Measurements from ENCODE around the gene ESR1. TPM values are rescaled to one million over a fixed set of nuclear protein-coding genes. Genes with fewer than 3 reads are reported as not detected.

ESR1 gene
- polyA plus RNA-seq, 3 donors: 0.12 to 0.24 (median 0.23) TPM

DNA sequence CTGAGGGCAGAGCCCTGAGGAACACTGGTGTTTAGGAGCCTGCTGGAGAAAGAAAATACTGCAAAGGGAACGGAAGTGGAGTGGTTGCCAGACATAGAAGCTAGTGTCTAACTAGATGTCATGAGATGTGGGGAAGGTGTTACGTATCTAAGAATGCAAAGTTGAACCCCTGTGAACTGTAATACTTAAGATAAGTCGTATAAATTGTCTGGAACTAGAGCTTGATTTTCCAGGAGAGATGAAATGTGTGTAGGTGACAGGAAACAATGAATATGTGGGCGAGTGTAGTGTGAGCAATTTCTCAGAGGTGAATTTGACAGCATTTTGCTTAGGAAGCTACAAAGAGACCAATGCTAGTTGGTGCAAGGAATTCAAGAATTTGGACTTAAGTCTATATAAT is 27.9 kb downstream of the ESR1 start:
- no peaks in the 10 kb centered on the region for H3K4me1 Mint-ChIP-seq
- Histone ChIP-seq H4K20me1 (ENCODE audit: insufficient read depth, low read length) (no peaks in the 10 kb centered on the region), H2AFZ (ENCODE audit: insufficient read depth, low read depth, low read length, poor library complexity, severe bottlenecking) (no peak overlapping the region), H3K4me3 (replicated peaks in 1 of 3; ENCODE audit: low read depth in 2 of 3, low read length in 3 of 3) (no peak overlapping the region), H3K27me3 (ENCODE audit: control insufficient read depth in 2 of 2, insufficient read depth in 2 of 2, low read length in 2 of 2) (no peaks in the 10 kb centered on the region), H3K4me2 (replicated peaks; ENCODE audit: extremely low read depth, low read length, poor library complexity, severe bottlenecking) (no peak overlapping the region), H3K36me3 (replicated peaks in 1 of 2; ENCODE audit: control insufficient read depth in 1 of 2, insufficient read depth in 2 of 2, low read length in 2 of 2) (no peaks in the 10 kb centered on the region), H3K9ac (ENCODE audit: insufficient read depth, low read length, poor library complexity, severe bottlenecking) (no peak overlapping the region), H3K79me2 (ENCODE audit: insufficient read depth, low read length) (no peaks in the 10 kb centered on the region), H3K4me1 (ENCODE audit: control insufficient read depth in 1 of 2, insufficient read depth in 2 of 2, low read length in 2 of 2) (no peaks in the 10 kb centered on the region), H3K27ac (ENCODE audit: low read depth in 1 of 2, low read length in 2 of 2) (no peak overlapping the region), H3K9me3 (replicated peaks in 1 of 2; ENCODE audit: control insufficient read depth in 1 of 2, insufficient read depth in 1 of 2, low read length in 2 of 2) (no peaks in the 10 kb centered on the region)
- intact Hi-C loops (cut with micrococcal nuclease): no loop called here
- DNase-seq: no peak
- 81% methylated on average over 4 of the region's 4 CpGs for WGBS (ENCODE audit: insufficient coverage)
- peaks cover 0 to 2% (median 0%) of the 10 kb centered on the region in 7 donors for H3K9me3 Mint-ChIP-seq
- TF ChIP-seq, protein P1, sequence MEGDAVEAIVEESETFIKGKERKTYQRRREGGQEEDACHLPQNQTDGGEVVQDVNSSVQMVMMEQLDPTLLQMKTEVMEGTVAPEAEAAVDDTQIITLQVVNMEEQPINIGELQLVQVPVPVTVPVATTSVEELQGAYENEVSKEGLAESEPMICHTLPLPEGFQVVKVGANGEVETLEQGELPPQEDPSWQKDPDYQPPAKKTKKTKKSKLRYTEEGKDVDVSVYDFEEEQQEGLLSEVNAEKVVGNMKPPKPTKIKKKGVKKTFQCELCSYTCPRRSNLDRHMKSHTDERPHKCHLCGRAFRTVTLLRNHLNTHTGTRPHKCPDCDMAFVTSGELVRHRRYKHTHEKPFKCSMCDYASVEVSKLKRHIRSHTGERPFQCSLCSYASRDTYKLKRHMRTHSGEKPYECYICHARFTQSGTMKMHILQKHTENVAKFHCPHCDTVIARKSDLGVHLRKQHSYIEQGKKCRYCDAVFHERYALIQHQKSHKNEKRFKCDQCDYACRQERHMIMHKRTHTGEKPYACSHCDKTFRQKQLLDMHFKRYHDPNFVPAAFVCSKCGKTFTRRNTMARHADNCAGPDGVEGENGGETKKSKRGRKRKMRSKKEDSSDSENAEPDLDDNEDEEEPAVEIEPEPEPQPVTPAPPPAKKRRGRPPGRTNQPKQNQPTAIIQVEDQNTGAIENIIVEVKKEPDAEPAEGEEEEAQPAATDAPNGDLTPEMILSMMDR (IDR thresholded peaks at IDR 0.05): no peak
- no peak overlapping the region for H3K4me3 Mint-ChIP-seq
- peaks cover 0 to 6% (median 1%) of the 10 kb centered on the region in 3 donors for H3K27me3 Mint-ChIP-seq (ENCODE audit: low read depth in 3 of 3)
- H3K36me3 Mint-ChIP-seq: no peaks in the 10 kb centered on the region
- no peak overlapping the region for H3K27ac Mint-ChIP-seq

DNA sequence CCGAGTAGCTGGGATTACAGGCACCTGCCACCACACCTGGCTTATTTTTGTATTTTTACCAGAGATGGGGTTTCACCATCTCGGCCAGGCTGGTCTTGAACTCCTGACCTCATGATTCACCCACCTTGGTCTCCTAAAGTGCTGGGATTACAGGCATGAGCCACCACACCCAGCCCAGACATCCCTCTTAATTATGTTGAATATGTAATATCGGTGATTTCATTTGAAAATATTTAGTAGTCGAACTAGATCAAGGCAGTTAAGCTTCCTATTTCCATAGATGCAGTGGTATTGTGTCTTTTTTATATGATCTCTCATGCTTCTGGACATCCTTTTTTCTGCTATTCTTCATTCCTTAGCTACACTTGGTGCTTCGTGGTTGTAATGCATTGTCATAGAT is 29.7 kb downstream of the ESR1 start:
- no peak overlapping the region for H3K27ac Mint-ChIP-seq
- Histone ChIP-seq H3K4me2 (replicated peaks; ENCODE audit: extremely low read depth, low read length, poor library complexity, severe bottlenecking) (no peak overlapping the region), H3K36me3 (replicated peaks in 1 of 2; ENCODE audit: control insufficient read depth in 1 of 2, insufficient read depth in 2 of 2, low read length in 2 of 2) (no peaks in the 10 kb centered on the region), H2AFZ (ENCODE audit: insufficient read depth, low read depth, low read length, poor library complexity, severe bottlenecking) (no peak overlapping the region), H3K9me3 (replicated peaks in 1 of 2; ENCODE audit: control insufficient read depth in 1 of 2, insufficient read depth in 1 of 2, low read length in 2 of 2) (no peaks in the 10 kb centered on the region), H3K27ac (ENCODE audit: low read depth in 1 of 2, low read length in 2 of 2) (no peak overlapping the region), H3K4me1 (ENCODE audit: control insufficient read depth in 1 of 2, insufficient read depth in 2 of 2, low read length in 2 of 2) (peaks cover 0 to 3% of the 10 kb centered on the region in 2 donors), H4K20me1 (ENCODE audit: insufficient read depth, low read length) (no peaks in the 10 kb centered on the region), H3K27me3 (ENCODE audit: control insufficient read depth in 2 of 2, insufficient read depth in 2 of 2, low read length in 2 of 2) (no peaks in the 10 kb centered on the region), H3K9ac (ENCODE audit: insufficient read depth, low read length, poor library complexity, severe bottlenecking) (no peak overlapping the region), H3K4me3 (replicated peaks in 1 of 3; ENCODE audit: low read depth in 2 of 3, low read length in 3 of 3) (no peak overlapping the region), H3K79me2 (ENCODE audit: insufficient read depth, low read length) (no peaks in the 10 kb centered on the region)
- intact Hi-C loops (cut with micrococcal nuclease): no loop called here
- no peaks in the 10 kb centered on the region for H3K36me3 Mint-ChIP-seq
- no peak overlapping the region for H3K4me3 Mint-ChIP-seq
- peaks cover 0 to 7% (median 1%) of the 10 kb centered on the region in 3 donors for H3K27me3 Mint-ChIP-seq (ENCODE audit: low read depth in 3 of 3)
- WGBS (ENCODE audit: insufficient coverage): 83% methylated on average over 1 of the region's 5 CpGs
- TF ChIP-seq, protein P1 (IDR thresholded peaks at IDR 0.05): no peak
- peaks cover 7% of the 10 kb centered on the region for H3K4me1 Mint-ChIP-seq
- H3K9me3 Mint-ChIP-seq: peaks cover 0 to 2% (median 0%) of the 10 kb centered on the region in 7 donors
- no peak for DNase-seq

Measured in CD14-positive monocyte (primary cell).